HepG2 (cell line): ENCODE data around the gene TULP3. TPM values are rescaled to one million over a fixed set of nuclear protein-coding genes. Genes with fewer than 3 reads are reported as not detected.

Source experiments
- ARHGAP35 ChIP-seq: sonication (generic); formaldehyde crosslinking; IDR thresholded peaks from 2 replicates; pipeline ENCODE4 v1.9.0; 2022; ENCODE audit warnings: mild to moderate bottlenecking, inconsistent platforms, moderate library complexity, missing genetic modification reagents, borderline replicate concordance
- CBX1 ChIP-seq: IDR thresholded peaks from one replicate; pipeline ENCODE4 v1.6.1; 2016; ENCODE audit warnings: antibody characterized with exemption, low read depth
- CEBPB ChIP-seq: IDR thresholded peaks from 2 replicates; pipeline ENCODE4 v1.6.1; 2011; ENCODE audit warnings: low read depth, low read length, improper control_type of control experiment, borderline replicate concordance
- CHD4 ChIP-seq: fragments of 200-600 bp; sonication (generic); IDR thresholded peaks from 2 replicates; pipeline ENCODE4 v1.7.0; 2017; ENCODE audit warnings: mild to moderate bottlenecking, low read length, borderline replicate concordance
- EP300 ChIP-seq, 3 experiments: sonication (generic) in 1 of 3; formaldehyde crosslinking in 1 of 3; IDR thresholded peaks; 2 replicates each; pipeline versions ENCODE4 v1.5.1 to v1.6.1; 2011 to 2020; ENCODE audit warnings: low read depth in 2 of 3, low read length in 2 of 3, borderline replicate concordance in 1 of 3, improper control_type of control experiment in 1 of 3, mild to moderate bottlenecking in 1 of 3, missing genetic modification reagents in 1 of 3, moderate library complexity in 1 of 3
- GABPA ChIP-seq, 2 experiments: IDR thresholded peaks; 2 replicates each; pipeline ENCODE4 v1.6.1; 2011 to 2016; ENCODE audit warnings: low read depth in 2 of 2, low read length in 1 of 2, missing biosample characterization in 1 of 2, missing genetic modification characterization in 1 of 2
- GATA4 ChIP-seq: sonication (generic); IDR thresholded peaks from 2 replicates; pipeline ENCODE4 v1.6.1; 2016; ENCODE audit warnings: antibody characterized with exemption, low read depth, borderline replicate concordance
- HDAC6 ChIP-seq: fragments of 200-600 bp; sonication (generic); IDR thresholded peaks from 2 replicates; pipeline ENCODE4 v1.7.0; 2017; ENCODE audit warnings: mild to moderate bottlenecking, antibody characterized with exemption, low read length, low read depth
- HMGA1 ChIP-seq: sonication (generic); formaldehyde crosslinking; conservative IDR thresholded peaks from 2 replicates; pipeline ENCODE4 v1.4.0; 2020; ENCODE audit warnings: missing genetic modification reagents
- IKZF4 ChIP-seq: sonication (generic); formaldehyde crosslinking; IDR thresholded peaks from 2 replicates; pipeline ENCODE4 v1.5.1; 2020; ENCODE audit warnings: borderline replicate concordance, mild to moderate bottlenecking, low read depth, missing genetic modification reagents; ENCODE audit errors: not compliant biosample characterization
- MIER3 ChIP-seq: IDR thresholded peaks from 2 replicates; pipeline ENCODE4 v1.6.1; 2016; ENCODE audit warnings: missing compliant biosample characterization, borderline replicate concordance
- NCOR1 ChIP-seq: fragments of 200-600 bp; sonication (generic); IDR thresholded peaks from 2 replicates; pipeline ENCODE4 v1.7.0; 2017; ENCODE audit warnings: antibody characterized with exemption, low read length, borderline replicate concordance
- NR2F6 ChIP-seq, 2 experiments: IDR thresholded peaks; 2 replicates each; pipeline ENCODE4 v1.6.1; 2016; ENCODE audit warnings: antibody characterized with exemption in 1 of 2, mild to moderate bottlenecking in 1 of 2
- PBX2 ChIP-seq: IDR thresholded peaks from 2 replicates; pipeline ENCODE4 v1.6.1; 2016; ENCODE audit warnings: control low read depth
- RARG ChIP-seq: sonication (generic); formaldehyde crosslinking; IDR thresholded peaks from 2 replicates; pipeline ENCODE4 v1.4.0; 2020; ENCODE audit warnings: low read depth, mild to moderate bottlenecking, missing genetic modification reagents
- REL ChIP-seq: sonication (generic); formaldehyde crosslinking; conservative IDR thresholded peaks from 2 replicates; pipeline ENCODE4 v1.8.0; 2022; ENCODE audit warnings: mild to moderate bottlenecking, missing genetic modification reagents, moderate library complexity
- TAF1 ChIP-seq: sonication (generic); formaldehyde crosslinking; IDR thresholded peaks from 2 replicates; pipeline ENCODE4 v1.4.0; 2020; ENCODE audit warnings: missing genetic modification reagents
- TBP ChIP-seq: sonication (generic); formaldehyde crosslinking; IDR thresholded peaks from 2 replicates; pipeline ENCODE4 v1.5.0; 2020; ENCODE audit warnings: missing genetic modification reagents
- TBX2 ChIP-seq: sonication (generic); formaldehyde crosslinking; IDR thresholded peaks from 2 replicates; pipeline ENCODE4 v1.5.0; 2020; ENCODE audit warnings: missing genetic modification reagents, mild to moderate bottlenecking, borderline replicate concordance
- TSC22D2 ChIP-seq: sonication (generic); formaldehyde crosslinking; IDR thresholded peaks from 2 replicates; pipeline ENCODE4 v1.5.1; 2020; ENCODE audit warnings: missing genetic modification reagents, mild to moderate bottlenecking, borderline replicate concordance
- ZBTB38 ChIP-seq: sonication (generic); formaldehyde crosslinking; IDR thresholded peaks from 2 replicates; pipeline ENCODE4 v1.5.1; 2020; ENCODE audit warnings: mild to moderate bottlenecking, missing genetic modification reagents
- ZC3H4 ChIP-seq: sonication (generic); formaldehyde crosslinking; IDR thresholded peaks from 2 replicates; pipeline ENCODE4 v1.4.0; 2020; ENCODE audit warnings: missing genetic modification reagents, borderline replicate concordance
- ZEB1 ChIP-seq: IDR thresholded peaks from 2 replicates; pipeline ENCODE4 v1.6.1; 2012; ENCODE audit warnings: mild to moderate bottlenecking, low read depth, inconsistent platforms; ENCODE audit not compliant: insufficient replicate concordance
- ZNF274 ChIP-seq: sonication (generic); formaldehyde crosslinking; IDR thresholded peaks from 2 replicates; pipeline ENCODE4 v1.5.1; 2020; ENCODE audit warnings: mild to moderate bottlenecking, missing genetic modification reagents
- ZNF556 ChIP-seq: sonication (generic); formaldehyde crosslinking; IDR thresholded peaks from 2 replicates; pipeline ENCODE4 v1.4.0; 2020; ENCODE audit warnings: mild to moderate bottlenecking, missing genetic modification reagents, borderline replicate concordance
- ZNF782 ChIP-seq: sonication (generic); formaldehyde crosslinking; IDR thresholded peaks from 2 replicates; pipeline ENCODE4 v1.4.0; 2020; ENCODE audit warnings: missing genetic modification reagents, mild to moderate bottlenecking, borderline replicate concordance
- polyA plus RNA-seq, 8 experiments: library from polyadenylated mRNA; depleted of rRNA in 3 of 8; stranded (reverse) in 7 of 8; unstranded in 1 of 8; fragments of >200 nt; fragmentation: Illumina TruSeq in 4 of 8; extraction: Trizol in 4 of 8; gene quantifications; 2 replicates each; pipeline versions ENCODE4 v1.2.1 to v1.2.3, GENCODE V29; 2011 to 2016; ENCODE audit warnings: low read depth in 4 of 8, missing spikeins in 1 of 8, mixed read lengths in 1 of 8; ENCODE audit not compliant: insufficient read depth in 1 of 8
- total RNA-seq, 5 experiments: library from RNA; depleted of rRNA; stranded (reverse); fragments of >200 nt; fragmentation: Illumina TruSeq; extraction: Trizol; gene quantifications; 2 replicates each; pipeline ENCODE4 v1.2.3, GENCODE V29; 2016; ENCODE audit warnings: low read depth in 1 of 5
- TF ChIP-seq, protein P1 (sequence below): sonication (generic); formaldehyde crosslinking; IDR thresholded peaks from 2 replicates; pipeline ENCODE4 v1.5.0; 2020; ENCODE audit warnings: mild to moderate bottlenecking, low read depth, missing genetic modification reagents, borderline replicate concordance
- TF ChIP-seq, protein P2 (sequence below): sonication (generic); formaldehyde crosslinking; IDR thresholded peaks from 2 replicates; pipeline ENCODE4 v1.9.0; 2022; ENCODE audit warnings: missing genetic modification reagents, mild to moderate bottlenecking, borderline replicate concordance

The TULP3 gene
- total and polyA plus RNA-seq, 2 of the 13 experiments (the other 11 are each of a cell fraction or from before 2014, with no cell fraction given) = 11.2 to 13.2 TPM

GRCh38 chr12:2959192-2959504, 68.5 kb downstream of the TULP3 start, which contains the start of gene TEAD4 (continued):
- TF ChIP-seq EP300 (IDR thresholded peaks at IDR 0.05; ENCODE audit: low read depth in 2 of 2, low read length in 2 of 2) (peak in 1 of 2 experiments; percentile 37; a peak in 1 of 4 replicates), EP300 (CRISPR knock-in tag; IDR thresholded peaks at IDR 0.05; ENCODE audit: borderline replicate concordance) (no peak), ZEB1 (peak; percentile 56), RARG (CRISPR knock-in tag) (no peak), HDAC6 (no peak), CHD4 (no peak), ZNF274 (CRISPR knock-in tag) (no peak), ZNF556 (CRISPR knock-in tag) (no peak; the same call in 1 of the 2 replicates), MIER3 (CRISPR knock-in tag) (no peak), NCOR1 (no peak), REL (CRISPR knock-in tag) (no peak), TSC22D2 (CRISPR knock-in tag) (0 out of 2 replicates have a peak, but pooled peaks have one; percentile 41), CBX1 (peak; percentile 48), GABPA (IDR thresholded peaks at IDR 0.05; ENCODE audit: low read depth, low read length) (no peak), GABPA (CRISPR knock-in tag; IDR thresholded peaks at IDR 0.05; ENCODE audit: low read depth) (no peak), NR2F6 (IDR thresholded peaks at IDR 0.05) (no peak), NR2F6 (CRISPR knock-in tag; IDR thresholded peaks at IDR 0.05) (peak; percentile 66; the same call in 1 of the 2 replicates), GATA4 (no peak), TBP (CRISPR knock-in tag) (no peak), HMGA1 (CRISPR knock-in tag) (no peak), TBX2 (CRISPR knock-in tag) (no peak), ZBTB38 (CRISPR knock-in tag) (no peak), ZC3H4 (no peak), ZNF782 (CRISPR knock-in tag) (0 out of 2 replicates have a peak, but pooled peaks have one; percentile 5), ARHGAP35 (CRISPR knock-in tag) (no peak), PBX2 (CRISPR knock-in tag) (no peak), IKZF4 (CRISPR knock-in tag) (no peak), TAF1 (CRISPR knock-in tag) (no peak; the same call in 1 of the 2 replicates), CEBPB (no peak)
- TF ChIP-seq, protein P1, sequence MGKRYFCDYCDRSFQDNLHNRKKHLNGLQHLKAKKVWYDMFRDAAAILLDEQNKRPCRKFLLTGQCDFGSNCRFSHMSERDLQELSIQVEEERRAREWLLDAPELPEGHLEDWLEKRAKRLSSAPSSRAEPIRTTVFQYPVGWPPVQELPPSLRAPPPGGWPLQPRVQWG (CRISPR knock-in tag) = no peak
- TF ChIP-seq, protein P2, sequence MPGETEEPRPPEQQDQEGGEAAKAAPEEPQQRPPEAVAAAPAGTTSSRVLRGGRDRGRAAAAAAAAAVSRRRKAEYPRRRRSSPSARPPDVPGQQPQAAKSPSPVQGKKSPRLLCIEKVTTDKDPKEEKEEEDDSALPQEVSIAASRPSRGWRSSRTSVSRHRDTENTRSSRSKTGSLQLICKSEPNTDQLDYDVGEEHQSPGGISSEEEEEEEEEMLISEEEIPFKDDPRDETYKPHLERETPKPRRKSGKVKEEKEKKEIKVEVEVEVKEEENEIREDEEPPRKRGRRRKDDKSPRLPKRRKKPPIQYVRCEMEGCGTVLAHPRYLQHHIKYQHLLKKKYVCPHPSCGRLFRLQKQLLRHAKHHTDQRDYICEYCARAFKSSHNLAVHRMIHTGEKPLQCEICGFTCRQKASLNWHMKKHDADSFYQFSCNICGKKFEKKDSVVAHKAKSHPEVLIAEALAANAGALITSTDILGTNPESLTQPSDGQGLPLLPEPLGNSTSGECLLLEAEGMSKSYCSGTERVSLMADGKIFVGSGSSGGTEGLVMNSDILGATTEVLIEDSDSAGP (CRISPR knock-in tag) = no peak
